H9 (cell line): ENCODE data around the gene ZNF407. TPM values are rescaled to one million over a fixed set of nuclear protein-coding genes. Genes with fewer than 3 reads are reported as not detected.

Experiments
- DNase-seq: peaks from one replicate; pipeline ENCODE4 v3.0.0-alpha.2; 2017
- H2AFZ ChIP-seq: one replicate; pipeline ENCODE4 v1.6.1; 2013; ENCODE audit warnings: mild to moderate bottlenecking, low read length, control low read depth, moderate library complexity
- H2AK5ac ChIP-seq: 2 replicates; pipeline ENCODE4 v1.6.1; 2013; ENCODE audit warnings: low read length, control low read depth, mixed read lengths; ENCODE audit not compliant: insufficient read length
- H2BK120ac ChIP-seq: one replicate; pipeline ENCODE4 v1.6.1; 2013; ENCODE audit warnings: low read depth, mild to moderate bottlenecking, low read length, control low read depth, inconsistent platforms; ENCODE audit not compliant: poor library complexity, severe bottlenecking
- H2BK12ac ChIP-seq: 2 replicates; pipeline ENCODE4 v1.6.1; 2013; ENCODE audit warnings: low read length, control low read depth, mixed read lengths, low read depth; ENCODE audit not compliant: insufficient read length
- H2BK15ac ChIP-seq: 2 replicates; pipeline ENCODE4 v1.6.1; 2013; ENCODE audit warnings: low read depth, low read length, control low read depth
- H2BK20ac ChIP-seq: one replicate; pipeline ENCODE4 v1.6.1; 2013; ENCODE audit warnings: low read depth, mild to moderate bottlenecking, low read length, control low read depth, inconsistent platforms; ENCODE audit not compliant: poor library complexity, severe bottlenecking
- H2BK5ac ChIP-seq: 2 replicates; pipeline ENCODE4 v1.6.1; 2013; ENCODE audit warnings: low read length, control low read depth, mixed read lengths; ENCODE audit not compliant: insufficient read length
- H3K14ac ChIP-seq: 2 replicates; pipeline ENCODE4 v1.6.1; 2013; ENCODE audit warnings: low read length, control low read depth; ENCODE audit not compliant: insufficient read depth
- H3K18ac ChIP-seq: 2 replicates; pipeline ENCODE4 v1.6.1; 2013; ENCODE audit warnings: low read depth, mild to moderate bottlenecking, mixed read lengths, low read length, control low read depth; ENCODE audit not compliant: insufficient read length
- H3K23ac ChIP-seq: 2 replicates; pipeline ENCODE4 v1.6.1; 2013; ENCODE audit warnings: low read length, control low read depth, mixed read lengths, low read depth; ENCODE audit not compliant: insufficient read length
- H3K23me2 ChIP-seq: 2 replicates; pipeline ENCODE4 v1.6.1; 2013; ENCODE audit warnings: low read depth, mild to moderate bottlenecking, mixed read lengths, low read length, control low read depth; ENCODE audit not compliant: insufficient read length, poor library complexity, severe bottlenecking
- H3K27ac ChIP-seq: 2 replicates; pipeline ENCODE4 v1.5.1; 2013; ENCODE audit warnings: low read length, control low read depth, mixed read lengths, low read depth; ENCODE audit not compliant: insufficient read length
- H3K27me3 ChIP-seq: 2 replicates; pipeline ENCODE4 v1.6.1; 2013; ENCODE audit warnings: low read length, control low read depth, inconsistent platforms; ENCODE audit not compliant: insufficient read depth
- H3K4ac ChIP-seq: 2 replicates; pipeline ENCODE4 v1.6.1; 2013; ENCODE audit warnings: low read depth, mild to moderate bottlenecking, control low read depth, inconsistent platforms, low read length, moderate library complexity
- H3K4me1 ChIP-seq: 2 replicates; pipeline ENCODE4 v1.6.1; 2013; ENCODE audit warnings: low read length, control low read depth, inconsistent platforms; ENCODE audit not compliant: insufficient read depth
- H3K4me2 ChIP-seq: 2 replicates; pipeline ENCODE4 v1.6.1; 2013; ENCODE audit warnings: low read length, control low read depth, mixed read lengths; ENCODE audit not compliant: insufficient read length, insufficient read depth
- H3K56ac ChIP-seq: 2 replicates; pipeline ENCODE4 v1.6.1; 2013; ENCODE audit warnings: low read depth, mild to moderate bottlenecking, mixed read lengths, low read length, control low read depth; ENCODE audit not compliant: insufficient read length
- H3K79me1 ChIP-seq: 2 replicates; pipeline ENCODE4 v1.6.1; 2013; ENCODE audit warnings: low read depth, mild to moderate bottlenecking, moderate library complexity, low read length, control low read depth, inconsistent platforms; ENCODE audit not compliant: insufficient read depth, poor library complexity, severe bottlenecking
- H3K79me2 ChIP-seq: 2 replicates; pipeline ENCODE4 v1.6.1; 2013; ENCODE audit warnings: low read length, control low read depth, inconsistent platforms; ENCODE audit not compliant: insufficient read depth
- H3K9ac ChIP-seq: 2 replicates; pipeline ENCODE4 v1.6.1; 2013; ENCODE audit warnings: low read length, control low read depth, mixed read lengths; ENCODE audit not compliant: insufficient read length; ENCODE audit errors: extremely low read depth
- H3K9me3 ChIP-seq: one replicate; pipeline ENCODE4 v1.6.1; 2013; ENCODE audit warnings: low read depth, low read length, inconsistent platforms; ENCODE audit not compliant: control insufficient read depth
- H3T11ph ChIP-seq: one replicate; pipeline ENCODE4 v1.6.1; 2013; ENCODE audit warnings: mild to moderate bottlenecking, low read length, control low read depth, inconsistent platforms
- H4K20me1 ChIP-seq: one replicate; pipeline ENCODE4 v1.6.1; 2013; ENCODE audit not compliant: control insufficient read depth, insufficient read length, insufficient read depth
- H4K5ac ChIP-seq: 2 replicates; pipeline ENCODE4 v1.6.1; 2013; ENCODE audit warnings: low read depth, mild to moderate bottlenecking, mixed read lengths, low read length, control low read depth; ENCODE audit not compliant: insufficient read length
- H4K8ac ChIP-seq: replicated peaks from 2 replicates; pipeline ENCODE4 v1.6.1; 2013; ENCODE audit warnings: low read length, control low read depth, mixed read lengths, low read depth; ENCODE audit not compliant: insufficient read length
- H4K91ac ChIP-seq: 2 replicates; pipeline ENCODE4 v1.6.1; 2013; ENCODE audit warnings: low read depth, mild to moderate bottlenecking, moderate library complexity, mixed read lengths, low read length, control low read depth; ENCODE audit not compliant: insufficient read length
- H3K27ac Mint-ChIP-seq, 3 experiments: 2 replicates in 2 of 3; 3 replicates in 1 of 3; pipeline ENCODE4 v1.8.0; 2020 to 2021; ENCODE audit warnings: mixed read lengths in 3 of 3, mild to moderate bottlenecking in 1 of 3, moderate library complexity in 1 of 3
- H3K27me3 Mint-ChIP-seq: 2 replicates; pipeline ENCODE4 v1.8.0; 2021; ENCODE audit warnings: low read depth, mild to moderate bottlenecking, moderate library complexity, mixed read lengths
- H3K36me3 Mint-ChIP-seq, 3 experiments: 2 replicates in 2 of 3; 3 replicates in 1 of 3; pipeline ENCODE4 v1.8.0; 2020 to 2021; ENCODE audit warnings: low read depth in 3 of 3, mixed read lengths in 3 of 3; ENCODE audit not compliant: insufficient read depth in 1 of 3
- H3K4me1 Mint-ChIP-seq, 2 experiments: 2 replicates each; pipeline ENCODE4 v1.8.0; 2020; ENCODE audit warnings: mixed read lengths in 2 of 2
- H3K4me3 Mint-ChIP-seq, 2 experiments: 2 replicates in 1 of 2; 3 replicates in 1 of 2; pipeline ENCODE4 v1.8.0; 2020 to 2021; ENCODE audit warnings: mild to moderate bottlenecking in 2 of 2, mixed read lengths in 2 of 2, moderate library complexity in 1 of 2
- H3K9me3 Mint-ChIP-seq, 2 experiments: 2 replicates in 1 of 2; 3 replicates in 1 of 2; pipeline ENCODE4 v1.8.0; 2020; ENCODE audit warnings: mild to moderate bottlenecking in 2 of 2, mixed read lengths in 2 of 2, moderate library complexity in 1 of 2
- WGBS: extraction: QIAGEN DNeasy Blood & Tissue Kit; methylation state at CpG from one replicate; pipeline ENCODE4 v1.1.7; 2013; ENCODE audit warnings: missing lambda C conversion rate, low lambda C conversion rate, mixed read lengths; ENCODE audit not compliant: insufficient read length; ENCODE audit errors: extremely low coverage; 5-methylcytosine and 5-hydroxymethylcytosine counted together
- total RNA-seq: library from RNA; stranded (reverse); gene quantifications from 2 replicates; pipeline ENCODE4 v1.2.1, GENCODE V29; 2021
- TF ChIP-seq, protein P1 (sequence below): fragments of 200-600 bp; sonication (generic); conservative IDR thresholded peaks from 3 replicates; pipeline ENCODE4 v1.8.0; 2021; ENCODE audit warnings: antibody characterized with exemption, mild to moderate bottlenecking

The ZNF407 gene
- total RNA-seq, 1 experiment from 2014 or later = 8.7 TPM

DNA sequence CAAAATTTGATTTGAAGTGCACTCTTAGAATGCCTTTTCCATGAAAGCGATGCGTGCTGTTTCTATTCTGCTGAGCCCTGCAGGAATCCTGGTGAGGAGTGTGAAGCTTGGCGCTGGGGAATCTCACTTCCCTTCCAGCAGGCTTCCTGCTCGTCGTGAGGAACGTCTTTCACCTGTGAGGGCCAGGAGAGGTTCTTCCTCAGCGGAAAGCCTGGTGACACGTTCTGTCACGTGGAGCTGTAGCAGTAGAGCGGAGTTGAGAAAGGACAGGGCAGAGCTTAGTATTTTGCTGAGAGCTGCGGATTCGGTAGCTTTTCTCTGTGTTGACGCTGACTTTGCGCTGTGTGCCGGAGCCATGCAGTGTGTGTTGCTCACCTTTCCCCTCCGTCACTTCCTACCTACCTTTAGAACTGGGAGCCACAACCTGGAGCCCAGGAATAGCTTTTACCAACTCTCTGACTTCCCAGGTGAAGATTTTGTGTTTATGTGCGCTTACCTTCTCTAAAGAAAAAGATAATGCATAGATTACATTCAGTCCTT lies 316.5 kb downstream of the ZNF407 start:
- Mint-ChIP-seq H3K4me1 (peaks cover 8 to 14% of the 10 kb centered on the region in 2 experiments), H3K27ac (peak overlapping the region in 1 of 3 experiments; percentile 96; a peak in 4 of 7 replicates), H3K9me3 (no peaks in the 10 kb centered on the region), H3K27me3 (no peaks in the 10 kb centered on the region), H3K36me3 (no peaks in the 10 kb centered on the region), H3K4me3 (no peak overlapping the region)
- no peak for DNase-seq
- no peaks in the 10 kb centered on the region for H3K27me3 ChIP-seq
- no peak overlapping the region for H2BK12ac ChIP-seq
- no peak overlapping the region for H4K8ac ChIP-seq
- no peak overlapping the region for H4K5ac ChIP-seq
- H3K79me1 ChIP-seq = no peaks in the 10 kb centered on the region
- no peak overlapping the region for H2AFZ ChIP-seq
- H3K4me2 ChIP-seq = no peak overlapping the region
- H4K91ac ChIP-seq = no peak overlapping the region
- H2BK15ac ChIP-seq = no peak overlapping the region
- H2BK20ac ChIP-seq = no peak overlapping the region
- no peak overlapping the region for H3K23ac ChIP-seq
- H2BK5ac ChIP-seq = no peak overlapping the region
- H3K56ac ChIP-seq = no peak overlapping the region
- H2AK5ac ChIP-seq = no peak overlapping the region
- H3K23me2 ChIP-seq = no peaks in the 10 kb centered on the region
- peak overlapping the region; percentile 48; the same call in 1 of the 2 replicates for H3K14ac ChIP-seq
- no peak overlapping the region for H3K4ac ChIP-seq
- H3K27ac ChIP-seq = no peak overlapping the region
- H3K18ac ChIP-seq = no peak overlapping the region
- H3K9me3 ChIP-seq = no peaks in the 10 kb centered on the region
- H3K4me1 ChIP-seq = 0 out of 2 replicates have a peak, but pooled peaks cover 4% of the 10 kb centered on the region
- no peak overlapping the region for H3K9ac ChIP-seq
- no peaks in the 10 kb centered on the region for H3K79me2 ChIP-seq
- no peaks in the 10 kb centered on the region for H4K20me1 ChIP-seq
- WGBS = no CpG with 5 or more reads among the region's 17 CpGs
- TF ChIP-seq, protein P1, sequence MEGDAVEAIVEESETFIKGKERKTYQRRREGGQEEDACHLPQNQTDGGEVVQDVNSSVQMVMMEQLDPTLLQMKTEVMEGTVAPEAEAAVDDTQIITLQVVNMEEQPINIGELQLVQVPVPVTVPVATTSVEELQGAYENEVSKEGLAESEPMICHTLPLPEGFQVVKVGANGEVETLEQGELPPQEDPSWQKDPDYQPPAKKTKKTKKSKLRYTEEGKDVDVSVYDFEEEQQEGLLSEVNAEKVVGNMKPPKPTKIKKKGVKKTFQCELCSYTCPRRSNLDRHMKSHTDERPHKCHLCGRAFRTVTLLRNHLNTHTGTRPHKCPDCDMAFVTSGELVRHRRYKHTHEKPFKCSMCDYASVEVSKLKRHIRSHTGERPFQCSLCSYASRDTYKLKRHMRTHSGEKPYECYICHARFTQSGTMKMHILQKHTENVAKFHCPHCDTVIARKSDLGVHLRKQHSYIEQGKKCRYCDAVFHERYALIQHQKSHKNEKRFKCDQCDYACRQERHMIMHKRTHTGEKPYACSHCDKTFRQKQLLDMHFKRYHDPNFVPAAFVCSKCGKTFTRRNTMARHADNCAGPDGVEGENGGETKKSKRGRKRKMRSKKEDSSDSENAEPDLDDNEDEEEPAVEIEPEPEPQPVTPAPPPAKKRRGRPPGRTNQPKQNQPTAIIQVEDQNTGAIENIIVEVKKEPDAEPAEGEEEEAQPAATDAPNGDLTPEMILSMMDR = no peak
- no peak overlapping the region for H3T11ph ChIP-seq
- no peak overlapping the region for H2BK120ac ChIP-seq
